ENCODE measurements around the gene MBP.

MBP gene

GRCh38 chr18:77087393-77088141 is 45.0 kb downstream of the MBP start:
- in situ Hi-C loops (cut with MboI; ENCODE audit: low sequenced_read_pairs) = no loop called here

- in situ Hi-C loops (cut with MboI; ENCODE audit: low sequenced_read_pairs) = no loop called here
Observed at GRCh38 chr18:77086656-77087392, 45.8 kb downstream of the MBP start.

- in situ Hi-C loops (cut with MboI; ENCODE audit: low sequenced_read_pairs) = no loop called here
Observed at GRCh38 chr18:77086034-77086433, 46.5 kb downstream of the MBP start.

GRCh38 chr18:77084688-77085035 is 47.9 kb downstream of the MBP start:
- in situ Hi-C loops (cut with MboI; ENCODE audit: low sequenced_read_pairs) = no loop called here

GRCh38 chr18:77082316-77082955 is 50.1 kb downstream of the MBP start:
- in situ Hi-C loops (cut with MboI; ENCODE audit: low sequenced_read_pairs) = no loop called here

- in situ Hi-C loops (cut with MboI; ENCODE audit: low sequenced_read_pairs) = no loop called here
Observed at GRCh38 chr18:77081390-77081778, 51.2 kb downstream of the MBP start.

- in situ Hi-C loops (cut with MboI; ENCODE audit: low sequenced_read_pairs) = no loop called here
Observed at GRCh38 chr18:77079954-77080682, 52.5 kb downstream of the MBP start.

- in situ Hi-C loops (cut with MboI; ENCODE audit: low sequenced_read_pairs) = no loop called here
Observed at GRCh38 chr18:77079088-77079487, 53.5 kb downstream of the MBP start.

- in situ Hi-C loops (cut with MboI; ENCODE audit: low sequenced_read_pairs) = no loop called here
Observed at GRCh38 chr18:77078690-77079070, 53.9 kb downstream of the MBP start.

GRCh38 chr18:77077941-77078689 is 54.5 kb downstream of the MBP start:
- in situ Hi-C loops (cut with MboI; ENCODE audit: low sequenced_read_pairs) = no loop called here

- in situ Hi-C loops (cut with MboI; ENCODE audit: low sequenced_read_pairs) = no loop called here
Observed at GRCh38 chr18:77077401-77077800, 55.2 kb downstream of the MBP start.

- in situ Hi-C loops (cut with MboI; ENCODE audit: low sequenced_read_pairs) = no loop called here
Observed at GRCh38 chr18:77076111-77076510, 56.5 kb downstream of the MBP start.

GRCh38 chr18:77074431-77074830 is 58.2 kb downstream of the MBP start:
- in situ Hi-C loops (cut with MboI; ENCODE audit: low sequenced_read_pairs) = loop anchor here (25.0 kb wide), 1 partner anchor 138 kb away; no protein-coding TSS in a partner anchor

GRCh38 chr18:77073336-77074093 is 59.1 kb downstream of the MBP start:
- in situ Hi-C loops (cut with MboI; ENCODE audit: low sequenced_read_pairs) = loop anchor here (25.0 kb wide), 1 partner anchor 139 kb away; no protein-coding TSS in a partner anchor

- in situ Hi-C loops (cut with MboI; ENCODE audit: low sequenced_read_pairs) = loop anchor here (25.0 kb wide), 1 partner anchor 140 kb away; no protein-coding TSS in a partner anchor
Observed at GRCh38 chr18:77072566-77072965, 60.0 kb downstream of the MBP start.

GRCh38 chr18:77071711-77072292 is 60.8 kb downstream of the MBP start:
- in situ Hi-C loops (cut with MboI; ENCODE audit: low sequenced_read_pairs) = loop anchor here (25.0 kb wide), 1 partner anchor 140 kb away; no protein-coding TSS in a partner anchor

- in situ Hi-C loops (cut with MboI; ENCODE audit: low sequenced_read_pairs) = loop anchor here (25.0 kb wide), 1 partner anchor 141 kb away; no protein-coding TSS in a partner anchor
Observed at GRCh38 chr18:77071061-77071460, 61.5 kb downstream of the MBP start.

GRCh38 chr18:77070627-77071026 is 62.0 kb downstream of the MBP start:
- in situ Hi-C loops (cut with MboI; ENCODE audit: low sequenced_read_pairs) = loop anchor here (25.0 kb wide), 1 partner anchor 142 kb away; no protein-coding TSS in a partner anchor

GRCh38 chr18:77069931-77070330 is 62.7 kb downstream of the MBP start:
- in situ Hi-C loops (cut with MboI; ENCODE audit: low sequenced_read_pairs) = loop anchor here (5.0 to 25.0 kb wide), 2 partner anchors 42 to 142 kb away; no protein-coding TSS in a partner anchor

Measured in HL-60/S4 treated with phorbol 12-myristate 13-acetate at 8.2 ng/mL for 4 days and 3 days (cell line).